AML-193 (cell line): Measurements from ENCODE around the gene PRRC2B.

ENCODE experiments used
- DNase-seq, 2 experiments: peaks; one replicate each; lab custom pipeline; 2025; lab: John Stamatoyannopoulos, UW

The PRRC2B gene

GRCh38 chr9:131409458-131409992 is 15.6 kb downstream of the PRRC2B start:
- peak in 1 of 2 experiments; percentile 51 for DNase-seq

GRCh38 chr9:131410044-131410491 is 16.2 kb downstream of the PRRC2B start:
- DNase-seq: peak; percentile 84 to 91

- DNase-seq: no peak
These were observed 18.1 kb downstream of the PRRC2B start for GRCh38 chr9:131411719-131412681.

- DNase-seq: no peak
These were observed 22.6 kb downstream of the PRRC2B start for GRCh38 chr9:131416509-131416908.

- no peak for DNase-seq
These were observed 23.6 kb downstream of the PRRC2B start for GRCh38 chr9:131417264-131418142.

GRCh38 chr9:131418143-131419025 is 24.5 kb downstream of the PRRC2B start:
- no peak for DNase-seq

- no peak for DNase-seq
These were observed 25.2 kb downstream of the PRRC2B start for GRCh38 chr9:131419026-131419614.

- DNase-seq: no peak
These were observed 25.8 kb downstream of the PRRC2B start for GRCh38 chr9:131419716-131420115.

GRCh38 chr9:131420980-131421624 is 27.2 kb downstream of the PRRC2B start:
- peak; percentile 67 to 70 for DNase-seq

GRCh38 chr9:131421691-131422090 is 27.8 kb downstream of the PRRC2B start:
- no peak for DNase-seq

- no peak for DNase-seq
These were observed 28.4 kb downstream of the PRRC2B start for GRCh38 chr9:131422241-131422792.

GRCh38 chr9:131423171-131423581 is 29.3 kb downstream of the PRRC2B start:
- DNase-seq: no peak

GRCh38 chr9:131426545-131426944 is 32.7 kb downstream of the PRRC2B start:
- DNase-seq: no peak

GRCh38 chr9:131429121-131430012 is 35.5 kb downstream of the PRRC2B start:
- DNase-seq: no peak

- no peak for DNase-seq
These were observed 38.2 kb downstream of the PRRC2B start for GRCh38 chr9:131432050-131432449.

GRCh38 chr9:131432597-131433301 is 38.9 kb downstream of the PRRC2B start:
- DNase-seq: no peak

GRCh38 chr9:131433302-131433854 is 39.5 kb downstream of the PRRC2B start:
- no peak for DNase-seq

- DNase-seq: no peak
These were observed 40.8 kb downstream of the PRRC2B start for GRCh38 chr9:131434673-131435072.
